ENCODE results near the gene XDH.

XDH gene

DNA sequence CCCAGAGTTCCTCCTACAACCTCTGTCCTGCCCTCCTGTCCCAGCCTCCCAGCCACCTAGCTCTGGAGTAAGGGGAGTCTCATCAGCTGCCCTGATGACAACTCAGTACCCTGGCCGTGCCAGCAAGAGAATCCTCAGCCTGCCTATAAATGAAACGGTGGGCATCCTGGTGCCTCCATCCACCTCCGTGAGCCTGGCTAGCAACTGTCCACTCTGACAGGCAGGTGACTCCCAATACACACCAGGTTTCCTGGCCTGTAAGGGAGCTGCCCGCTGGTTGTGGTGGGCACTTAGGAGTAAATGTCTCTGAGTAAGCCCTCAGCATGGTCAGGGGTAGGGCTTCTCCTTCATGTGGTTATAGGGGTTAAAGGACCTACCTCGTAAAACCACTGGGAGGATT is 81.5 kb downstream of the XDH start:
- H3K4me3 ChIP-seq (ENCODE audit: insufficient read depth in 1 of 2, low read depth in 1 of 2, low read length in 2 of 2) = no peak overlapping the region
- no peaks in the 10 kb centered on the region for H3K9me3 ChIP-seq (ENCODE audit: control insufficient read depth, low read length)
- no peak overlapping the region for H3K9ac ChIP-seq (ENCODE audit: low read length)
- peaks cover 0 to 13% of the 10 kb centered on the region in 2 experiments for H3K27me3 ChIP-seq (ENCODE audit: control insufficient read depth in 1 of 2, insufficient read depth in 1 of 2, low read length in 2 of 2)
- peak overlapping the region; percentile 29 to 40 for H2BK12ac ChIP-seq (ENCODE audit: low read length in 2 of 2)
- H2BK120ac ChIP-seq (ENCODE audit: low read depth, low read length) = no peak overlapping the region
- WGBS = 80% methylated on average over 5 of the region's 5 CpGs
- H3K18ac ChIP-seq (ENCODE audit: low read depth in 1 of 2, low read length in 2 of 2) = peak overlapping the region in 1 of 2 experiments; percentile 61
- peak overlapping the region; percentile 56 for H4K91ac ChIP-seq (ENCODE audit: low read length)
- no peak for DNase-seq
- H3K4ac ChIP-seq (ENCODE audit: low read depth in 1 of 2, low read length in 2 of 2) = peak overlapping the region in 1 of 2 experiments; percentile 47
- no peak overlapping the region for H3K4me2 ChIP-seq (ENCODE audit: low read length, poor library complexity, severe bottlenecking)
- H3K79me1 ChIP-seq (replicated peaks; ENCODE audit: low read length, poor library complexity, severe bottlenecking) = no peaks in the 10 kb centered on the region
- no peak overlapping the region for H4K8ac ChIP-seq (ENCODE audit: low read length)
- peak overlapping the region in 1 of 2 experiments; percentile 6 for H3K14ac ChIP-seq (ENCODE audit: low read length in 2 of 2)
- no peak overlapping the region for H3K27ac ChIP-seq (ENCODE audit: low read length, poor library complexity, severe bottlenecking)
- H2AK5ac ChIP-seq (ENCODE audit: low read length, severe bottlenecking) = no peak overlapping the region
- H3K23ac ChIP-seq (ENCODE audit: low read length in 2 of 2) = no peak overlapping the region
- H3K36me3 ChIP-seq (ENCODE audit: control insufficient read depth in 1 of 2, insufficient read depth in 2 of 2, low read depth in 1 of 2, low read length in 2 of 2) = no peaks in the 10 kb centered on the region
- peaks cover 12% of the 10 kb centered on the region for H3K4me1 ChIP-seq (ENCODE audit: control insufficient read depth, insufficient read depth, low read depth, low read length)
- no peak overlapping the region for H2AFZ ChIP-seq (ENCODE audit: low read depth, low read length)
- H2BK15ac ChIP-seq (ENCODE audit: low read depth, poor library complexity, severe bottlenecking) = no peak overlapping the region
- H2BK5ac ChIP-seq (ENCODE audit: low read depth, low read length, poor library complexity, severe bottlenecking) = no peak overlapping the region

DNA sequence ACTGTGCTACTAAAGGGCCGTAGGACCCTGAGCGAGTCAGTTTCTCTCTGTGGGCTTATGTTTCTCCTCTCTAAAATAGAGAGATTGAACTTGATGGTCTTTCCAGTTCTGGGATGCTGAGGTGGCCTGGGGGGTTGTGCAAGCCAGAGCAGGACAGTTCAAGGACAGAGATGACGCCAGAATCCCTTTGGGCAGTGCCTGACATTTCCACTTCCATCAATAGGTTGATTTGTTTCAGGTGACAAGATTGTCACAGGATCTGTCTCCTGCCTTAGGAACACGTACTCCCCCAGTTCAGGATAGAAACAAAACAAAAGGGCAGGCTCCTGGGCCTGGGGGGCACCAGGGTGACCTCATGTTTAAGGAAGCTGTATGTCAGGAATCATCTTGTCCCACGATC is 82.0 kb downstream of the XDH start:
- peaks cover 0 to 13% of the 10 kb centered on the region in 2 experiments for H3K27me3 ChIP-seq (ENCODE audit: control insufficient read depth in 1 of 2, insufficient read depth in 1 of 2, low read length in 2 of 2)
- no peak for DNase-seq
- no peak overlapping the region for H2BK120ac ChIP-seq (ENCODE audit: low read depth, low read length)
- no peak overlapping the region for H2BK12ac ChIP-seq (ENCODE audit: low read length in 2 of 2)
- H2AFZ ChIP-seq (ENCODE audit: low read depth, low read length) = no peak overlapping the region
- peaks cover 9% of the 10 kb centered on the region for H3K4me1 ChIP-seq (ENCODE audit: control insufficient read depth, insufficient read depth, low read depth, low read length)
- peak overlapping the region in 1 of 2 experiments; percentile 37 for H3K4ac ChIP-seq (ENCODE audit: low read depth in 1 of 2, low read length in 2 of 2)
- H4K8ac ChIP-seq (ENCODE audit: low read length) = no peak overlapping the region
- no peaks in the 10 kb centered on the region for H3K9me3 ChIP-seq (ENCODE audit: control insufficient read depth, low read length)
- no peak overlapping the region for H4K91ac ChIP-seq (ENCODE audit: low read length)
- H3K36me3 ChIP-seq (ENCODE audit: control insufficient read depth in 1 of 2, insufficient read depth in 2 of 2, low read depth in 1 of 2, low read length in 2 of 2) = no peaks in the 10 kb centered on the region
- H3K9ac ChIP-seq (ENCODE audit: low read length) = no peak overlapping the region
- no peak overlapping the region for H3K4me3 ChIP-seq (ENCODE audit: insufficient read depth in 1 of 2, low read depth in 1 of 2, low read length in 2 of 2)
- H2BK5ac ChIP-seq (ENCODE audit: low read depth, low read length, poor library complexity, severe bottlenecking) = no peak overlapping the region
- no peak overlapping the region for H3K18ac ChIP-seq (ENCODE audit: low read depth in 1 of 2, low read length in 2 of 2)
- H3K4me2 ChIP-seq (ENCODE audit: low read length, poor library complexity, severe bottlenecking) = no peak overlapping the region
- peak overlapping the region in 1 of 2 experiments; percentile 21 for H3K14ac ChIP-seq (ENCODE audit: low read length in 2 of 2)
- H3K79me1 ChIP-seq (replicated peaks; ENCODE audit: low read length, poor library complexity, severe bottlenecking) = no peaks in the 10 kb centered on the region
- H3K27ac ChIP-seq (ENCODE audit: low read length, poor library complexity, severe bottlenecking) = no peak overlapping the region
- no peak overlapping the region for H2BK15ac ChIP-seq (ENCODE audit: low read depth, poor library complexity, severe bottlenecking)
- WGBS = 82% methylated on average over 5 of the region's 5 CpGs
- no peak overlapping the region for H3K23ac ChIP-seq (ENCODE audit: low read length in 2 of 2)
- no peak overlapping the region for H2AK5ac ChIP-seq (ENCODE audit: low read length, severe bottlenecking)

DNA sequence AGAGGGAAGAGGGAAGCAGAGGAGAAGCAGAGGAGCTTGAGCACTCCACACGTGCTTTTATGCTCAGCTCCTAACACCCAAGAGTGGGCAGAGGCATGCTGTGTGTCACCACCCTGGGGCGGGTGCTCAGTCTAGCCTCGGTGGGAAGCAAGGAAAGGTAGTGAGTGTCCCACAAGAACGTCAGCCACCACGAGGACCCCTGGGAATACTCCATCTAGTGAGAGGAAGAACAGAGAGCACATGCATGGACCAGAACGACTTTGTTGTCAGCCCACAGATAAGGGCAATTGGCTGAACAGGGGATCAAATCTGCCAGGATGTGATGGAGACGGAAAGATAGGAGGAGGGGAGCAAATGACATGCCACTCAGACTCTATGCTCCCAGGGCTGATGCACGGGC is 83.4 kb downstream of the XDH start:
- peak overlapping the region in 1 of 2 experiments; percentile 40 for H2BK12ac ChIP-seq (ENCODE audit: low read length in 2 of 2)
- no peak overlapping the region for H3K4ac ChIP-seq (ENCODE audit: low read depth in 1 of 2, low read length in 2 of 2)
- no peak overlapping the region for H2AK5ac ChIP-seq (ENCODE audit: low read length, severe bottlenecking)
- H3K9me3 ChIP-seq (ENCODE audit: control insufficient read depth, low read length) = no peaks in the 10 kb centered on the region
- DNase-seq = no peak
- H3K14ac ChIP-seq (ENCODE audit: low read length in 2 of 2) = no peak overlapping the region
- H2BK15ac ChIP-seq (ENCODE audit: low read depth, poor library complexity, severe bottlenecking) = no peak overlapping the region
- H2BK5ac ChIP-seq (ENCODE audit: low read depth, low read length, poor library complexity, severe bottlenecking) = no peak overlapping the region
- H4K91ac ChIP-seq (ENCODE audit: low read length) = no peak overlapping the region
- H2AFZ ChIP-seq (ENCODE audit: low read depth, low read length) = no peak overlapping the region
- H4K8ac ChIP-seq (ENCODE audit: low read length) = no peak overlapping the region
- no peaks in the 10 kb centered on the region for H3K36me3 ChIP-seq (ENCODE audit: control insufficient read depth in 1 of 2, insufficient read depth in 2 of 2, low read depth in 1 of 2, low read length in 2 of 2)
- H3K4me1 ChIP-seq (ENCODE audit: control insufficient read depth, insufficient read depth, low read depth, low read length) = peaks cover 2% of the 10 kb centered on the region
- no peak overlapping the region for H3K23ac ChIP-seq (ENCODE audit: low read length in 2 of 2)
- H3K18ac ChIP-seq (ENCODE audit: low read depth in 1 of 2, low read length in 2 of 2) = peak overlapping the region in 1 of 2 experiments; percentile 21
- H2BK120ac ChIP-seq (ENCODE audit: low read depth, low read length) = no peak overlapping the region
- no peak overlapping the region for H3K27ac ChIP-seq (ENCODE audit: low read length, poor library complexity, severe bottlenecking)
- no peaks in the 10 kb centered on the region for H3K79me1 ChIP-seq (replicated peaks; ENCODE audit: low read length, poor library complexity, severe bottlenecking)
- H3K4me3 ChIP-seq (ENCODE audit: insufficient read depth in 1 of 2, low read depth in 1 of 2, low read length in 2 of 2) = no peak overlapping the region
- WGBS = 80% methylated on average over 6 of the region's 8 CpGs
- peaks cover 0 to 13% of the 10 kb centered on the region in 2 experiments for H3K27me3 ChIP-seq (ENCODE audit: control insufficient read depth in 1 of 2, insufficient read depth in 1 of 2, low read length in 2 of 2)
- H3K4me2 ChIP-seq (ENCODE audit: low read length, poor library complexity, severe bottlenecking) = no peak overlapping the region
- H3K9ac ChIP-seq (ENCODE audit: low read length) = no peak overlapping the region

DNA sequence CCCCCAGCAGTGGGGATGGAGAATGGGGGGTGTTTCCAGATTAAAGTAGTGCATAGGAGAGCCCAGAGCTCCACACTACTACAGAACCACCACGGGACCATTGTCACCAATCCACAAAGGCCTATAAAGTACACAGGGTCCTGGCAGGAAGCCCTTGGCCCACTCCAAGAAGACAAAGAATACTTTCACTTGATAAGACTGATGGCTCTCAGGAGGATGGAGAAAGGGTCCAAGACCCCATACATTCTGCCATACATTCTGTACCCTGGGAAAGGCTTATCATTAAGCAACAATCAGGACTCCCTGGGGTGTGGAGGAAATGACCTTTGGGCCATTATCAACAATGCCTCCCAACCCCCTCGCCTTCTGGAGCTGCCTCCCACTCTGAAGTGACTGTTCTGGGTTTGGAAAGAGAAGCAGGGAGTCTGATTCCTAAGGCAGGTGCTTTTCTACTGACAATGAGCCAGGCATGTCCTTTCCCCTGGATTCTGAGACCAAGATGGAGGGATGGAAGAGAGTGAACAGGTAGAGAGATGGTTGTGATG is 85.4 kb downstream of the XDH start:
- no peak overlapping the region for H3K4me2 ChIP-seq (ENCODE audit: low read length, poor library complexity, severe bottlenecking)
- no peak overlapping the region for H3K4ac ChIP-seq (ENCODE audit: low read depth in 1 of 2, low read length in 2 of 2)
- no peaks in the 10 kb centered on the region for H3K4me1 ChIP-seq (ENCODE audit: control insufficient read depth, insufficient read depth, low read depth, low read length)
- H3K18ac ChIP-seq (ENCODE audit: low read depth in 1 of 2, low read length in 2 of 2) = no peak overlapping the region
- H3K27ac ChIP-seq (ENCODE audit: low read length, poor library complexity, severe bottlenecking) = no peak overlapping the region
- H3K9me3 ChIP-seq (ENCODE audit: control insufficient read depth, low read length) = no peaks in the 10 kb centered on the region
- no peak overlapping the region for H3K9ac ChIP-seq (ENCODE audit: low read length)
- H2BK120ac ChIP-seq (ENCODE audit: low read depth, low read length) = no peak overlapping the region
- DNase-seq = no peak
- no peak overlapping the region for H4K91ac ChIP-seq (ENCODE audit: low read length)
- WGBS = 65% methylated on average over 1 of the region's 2 CpGs
- H4K8ac ChIP-seq (ENCODE audit: low read length) = no peak overlapping the region
- H3K27me3 ChIP-seq (ENCODE audit: control insufficient read depth in 1 of 2, insufficient read depth in 1 of 2, low read length in 2 of 2) = peaks cover 0 to 13% of the 10 kb centered on the region in 2 experiments
- H3K14ac ChIP-seq (ENCODE audit: low read length in 2 of 2) = no peak overlapping the region
- H2AK5ac ChIP-seq (ENCODE audit: low read length, severe bottlenecking) = no peak overlapping the region
- peak overlapping the region in 1 of 2 experiments; percentile 2 for H2BK12ac ChIP-seq (ENCODE audit: low read length in 2 of 2)
- H3K4me3 ChIP-seq (ENCODE audit: insufficient read depth in 1 of 2, low read depth in 1 of 2, low read length in 2 of 2) = no peak overlapping the region
- H2BK5ac ChIP-seq (ENCODE audit: low read depth, low read length, poor library complexity, severe bottlenecking) = no peak overlapping the region
- no peaks in the 10 kb centered on the region for H3K36me3 ChIP-seq (ENCODE audit: control insufficient read depth in 1 of 2, insufficient read depth in 2 of 2, low read depth in 1 of 2, low read length in 2 of 2)
- no peak overlapping the region for H3K23ac ChIP-seq (ENCODE audit: low read length in 2 of 2)
- no peaks in the 10 kb centered on the region for H3K79me1 ChIP-seq (replicated peaks; ENCODE audit: low read length, poor library complexity, severe bottlenecking)
- H2BK15ac ChIP-seq (ENCODE audit: low read depth, poor library complexity, severe bottlenecking) = no peak overlapping the region
- H2AFZ ChIP-seq (ENCODE audit: low read depth, low read length) = no peak overlapping the region

Data from mesenchymal stem cell (in vitro differentiated cells and primary cell).